HG02678 (cell line): ENCODE measurements around the gene IPCEF1.
"Not testable (repeated sequence)": the region's sequence is repeated elsewhere in the genome, so short reads cannot be mapped to it uniquely, and the experiment has no call there.

Source experiments
- ATAC-seq: cut with Tn5 transposase; IDR thresholded peaks from one replicate; pipeline ENCODE4 v1.9.1; 2021; ENCODE audit warnings: mild to moderate bottlenecking, moderate library complexity; ENCODE audit not compliant: unreplicated experiment

IPCEF1 gene

GRCh38 chr6:154341336-154341735, 15.3 kb downstream of the IPCEF1 start:
- ATAC-seq = no peak

DNA sequence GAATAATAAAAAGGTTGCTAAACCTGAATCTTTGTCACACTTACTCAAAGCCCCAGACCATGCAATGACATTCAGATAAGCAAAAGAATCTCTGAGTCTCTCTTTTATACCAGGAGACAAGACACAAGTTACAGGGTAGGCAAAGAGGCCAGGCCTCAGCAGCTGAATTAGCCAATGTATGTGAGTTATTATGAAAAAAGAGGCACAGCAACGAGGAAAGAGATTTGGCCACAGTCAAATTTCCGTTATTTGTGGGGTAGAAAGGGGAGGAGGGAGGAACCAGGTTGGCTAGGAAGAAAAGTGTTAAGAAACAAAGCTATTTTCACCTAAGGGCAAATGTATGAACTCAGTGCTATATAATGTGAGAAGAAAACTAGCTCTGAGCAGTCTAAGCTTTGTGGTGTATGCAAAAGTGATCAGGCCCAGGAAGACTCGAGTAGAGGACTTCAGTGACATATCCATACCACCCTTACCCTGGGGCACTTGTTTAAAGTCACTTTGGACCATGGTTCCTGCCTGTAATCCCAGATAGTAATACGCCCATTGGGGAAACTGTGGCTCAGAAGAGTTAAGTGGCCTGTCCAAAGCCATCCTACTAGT, 19.1 kb downstream of the IPCEF1 start:
- ATAC-seq = no peak

DNA sequence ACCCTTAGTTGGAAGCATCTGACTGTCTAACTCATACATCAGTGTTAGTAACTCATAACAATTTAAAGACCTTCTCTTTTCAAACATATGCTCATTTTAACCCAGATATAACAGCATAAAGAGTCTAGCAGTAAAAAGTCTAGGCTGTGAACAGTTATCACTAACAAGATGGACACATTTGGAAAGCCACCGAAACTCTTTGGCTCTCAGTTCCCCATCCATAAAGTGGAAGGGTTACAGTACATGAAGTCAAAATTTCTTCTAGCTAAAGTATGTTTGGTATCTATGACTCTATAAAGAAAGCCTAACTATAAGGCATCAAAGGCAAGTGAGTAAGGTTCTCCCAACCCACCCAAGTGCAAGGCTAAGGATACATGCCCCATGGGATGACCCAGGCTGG, 22.5 kb downstream of the IPCEF1 start:
- ATAC-seq = peak; percentile 51

DNA sequence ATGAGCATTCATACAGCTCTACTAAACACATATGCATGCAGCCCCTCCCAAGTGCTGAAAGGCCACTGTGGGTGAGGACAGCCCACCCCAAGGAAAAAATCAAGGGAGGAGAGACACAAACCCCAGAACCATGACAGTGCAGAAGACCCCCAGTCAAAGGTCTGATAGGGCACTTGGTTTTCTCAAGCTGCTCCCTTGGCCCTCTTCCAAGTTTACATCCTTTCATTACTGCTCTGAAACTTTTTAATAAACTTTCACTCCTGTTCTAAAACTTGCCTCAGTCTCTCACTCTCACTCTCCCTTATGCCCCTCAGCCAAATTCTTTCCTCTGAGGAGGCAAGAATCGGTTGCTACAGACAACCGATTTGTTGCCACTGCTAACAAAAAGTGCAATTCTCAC, 24.9 kb downstream of the IPCEF1 start:
- ATAC-seq = no peak

DNA sequence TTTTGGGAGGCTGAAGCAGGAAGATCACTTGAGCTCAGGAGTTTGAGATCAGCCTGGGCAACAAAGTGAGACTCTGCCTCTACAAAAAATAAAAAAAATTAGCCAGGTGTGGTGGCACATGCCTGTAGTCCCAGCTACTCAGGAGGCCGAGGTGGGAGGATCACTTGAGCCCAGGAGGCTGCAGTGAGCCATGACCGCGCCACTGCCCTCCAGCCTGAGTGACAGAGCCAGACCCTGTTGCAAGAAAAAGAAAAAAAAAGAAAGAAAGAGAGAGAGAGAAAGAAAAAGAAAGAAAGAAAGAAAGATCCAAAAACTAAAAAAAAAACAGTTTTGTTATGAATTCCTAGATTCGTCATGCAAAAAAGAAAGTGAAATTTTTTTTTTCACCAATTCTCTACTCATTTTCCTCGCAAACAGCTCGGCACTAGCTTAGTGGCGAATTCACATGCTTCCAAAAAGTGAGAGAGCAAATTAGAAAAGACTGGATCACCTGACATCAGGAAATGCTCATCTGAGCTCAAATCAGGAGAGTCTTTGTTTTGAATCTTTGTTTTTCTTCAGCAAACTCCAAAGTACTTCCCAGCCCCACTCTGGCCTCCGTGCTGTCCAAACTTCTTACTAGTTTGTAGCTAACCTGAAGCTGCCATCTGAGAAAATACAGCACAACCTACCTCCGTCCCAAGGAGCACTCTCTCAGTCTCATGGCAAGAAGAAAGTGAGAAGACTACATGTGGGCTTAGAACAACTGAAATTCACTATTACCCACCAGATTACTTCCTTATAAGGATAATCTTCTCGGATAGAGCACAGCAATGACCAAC, 27.0 kb downstream of the IPCEF1 start:
- no peak for ATAC-seq

DNA sequence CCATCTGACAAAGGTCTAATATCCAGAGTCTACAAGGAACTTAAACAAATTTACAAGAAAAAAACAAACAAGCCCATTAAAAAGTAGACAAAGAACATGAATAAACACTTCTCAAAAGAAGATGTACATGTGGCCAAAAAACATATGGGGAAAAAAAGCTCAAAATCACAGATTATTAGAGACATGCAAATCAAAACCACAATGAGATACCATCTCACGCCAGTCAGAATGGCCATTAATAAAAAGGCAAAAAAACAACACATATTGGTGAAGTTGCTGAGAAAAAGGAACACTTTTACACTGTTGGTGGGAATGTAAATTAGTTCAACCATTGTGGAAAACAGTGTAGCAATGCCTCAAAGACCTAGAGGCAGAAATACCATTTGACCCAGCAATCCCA, 29.3 kb downstream of the IPCEF1 start:
- not testable (repeated sequence) for ATAC-seq

DNA sequence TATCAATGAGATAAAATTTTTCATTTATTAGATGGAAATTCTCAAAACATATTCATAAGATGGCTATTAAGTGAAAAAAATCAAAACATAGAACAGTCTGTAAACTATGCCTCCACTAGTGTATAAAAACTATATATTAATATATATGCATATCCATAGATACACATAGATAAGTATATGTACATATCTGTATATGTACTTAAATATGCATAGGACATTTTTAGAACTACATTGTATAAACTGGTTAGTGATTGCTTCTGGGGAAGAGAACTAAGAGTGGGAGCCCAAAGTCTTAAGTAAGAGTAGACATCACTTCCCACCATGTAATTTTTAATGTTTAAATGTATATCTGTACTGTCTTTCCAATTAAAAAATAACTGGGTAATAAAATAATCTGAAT, 31.5 kb downstream of the IPCEF1 start:
- ATAC-seq = no peak

GRCh38 chr6:154320181-154320580, 36.4 kb downstream of the IPCEF1 start:
- no peak for ATAC-seq

DNA sequence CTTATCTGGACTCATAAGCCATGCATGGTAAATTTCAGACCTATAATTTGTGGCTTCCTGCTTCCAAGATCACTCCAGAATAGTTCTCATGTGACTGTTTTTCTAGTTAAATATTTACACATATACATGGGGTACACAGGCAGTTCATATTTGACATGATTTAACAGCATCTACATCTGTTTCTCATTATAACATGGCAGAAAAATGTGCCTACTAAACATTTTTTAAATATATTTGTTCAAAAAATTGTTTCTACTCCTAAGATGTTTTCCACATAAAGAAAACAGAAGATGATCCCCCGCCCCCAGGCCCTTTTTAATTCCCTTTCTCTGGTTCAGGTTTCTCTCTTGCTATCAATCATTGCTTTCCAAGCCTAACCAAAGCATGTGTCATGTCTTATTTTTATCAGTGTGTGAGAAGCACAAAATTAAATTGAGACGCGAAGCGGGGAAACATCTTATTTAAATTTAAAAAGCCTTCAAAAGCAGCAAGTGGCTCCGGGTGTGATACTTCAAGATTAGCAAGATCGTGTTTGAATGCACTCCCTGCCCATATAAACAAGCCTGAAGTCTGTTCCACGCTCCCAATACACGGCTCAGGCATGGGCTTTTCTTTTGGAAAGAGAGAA, 37.3 kb downstream of the IPCEF1 start:
- ATAC-seq = peak; percentile 56

GRCh38 chr6:154318721-154319120, 37.9 kb downstream of the IPCEF1 start:
- no peak for ATAC-seq

- ATAC-seq = no peak
These were observed 40.5 kb downstream of the IPCEF1 start for GRCh38 chr6:154316131-154316530.

DNA sequence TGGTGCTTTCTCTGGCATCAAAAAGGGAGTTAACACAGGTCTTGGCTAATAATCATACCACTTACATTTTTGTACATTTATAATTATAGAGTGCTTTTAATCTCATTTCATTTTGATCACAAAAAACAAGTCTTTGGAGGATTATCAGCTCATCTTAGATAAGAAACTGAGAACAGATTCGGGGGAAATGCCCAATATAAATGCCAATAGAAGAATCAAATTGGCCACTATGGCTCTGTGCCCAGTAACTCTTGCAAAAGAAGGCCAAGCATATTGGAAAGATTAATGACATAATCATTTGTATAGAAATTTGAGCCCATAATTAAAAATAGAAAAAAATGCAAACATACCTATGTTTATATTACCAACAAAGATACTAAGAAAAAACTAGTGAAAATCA, 42.5 kb downstream of the IPCEF1 start:
- ATAC-seq = no peak

DNA sequence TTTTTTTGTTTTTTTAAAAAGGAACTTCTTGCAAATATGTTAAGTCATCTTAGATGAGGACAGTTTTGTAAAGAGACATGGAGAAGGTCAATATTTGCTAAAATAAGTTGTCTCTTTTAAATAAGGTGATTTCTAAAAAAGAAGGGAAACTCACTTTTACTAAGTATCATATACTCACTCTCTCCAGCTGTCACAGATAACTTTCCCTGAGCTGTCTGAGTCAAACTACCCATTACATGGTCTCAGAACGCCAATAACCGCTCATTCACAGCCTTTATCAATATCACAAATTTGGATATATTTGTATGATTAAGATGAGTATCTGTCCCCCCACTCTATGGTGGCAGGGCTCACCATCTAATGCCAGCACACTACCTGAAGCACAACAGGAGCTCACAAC, 47.6 kb downstream of the IPCEF1 start:
- ATAC-seq = peak; percentile 30

DNA sequence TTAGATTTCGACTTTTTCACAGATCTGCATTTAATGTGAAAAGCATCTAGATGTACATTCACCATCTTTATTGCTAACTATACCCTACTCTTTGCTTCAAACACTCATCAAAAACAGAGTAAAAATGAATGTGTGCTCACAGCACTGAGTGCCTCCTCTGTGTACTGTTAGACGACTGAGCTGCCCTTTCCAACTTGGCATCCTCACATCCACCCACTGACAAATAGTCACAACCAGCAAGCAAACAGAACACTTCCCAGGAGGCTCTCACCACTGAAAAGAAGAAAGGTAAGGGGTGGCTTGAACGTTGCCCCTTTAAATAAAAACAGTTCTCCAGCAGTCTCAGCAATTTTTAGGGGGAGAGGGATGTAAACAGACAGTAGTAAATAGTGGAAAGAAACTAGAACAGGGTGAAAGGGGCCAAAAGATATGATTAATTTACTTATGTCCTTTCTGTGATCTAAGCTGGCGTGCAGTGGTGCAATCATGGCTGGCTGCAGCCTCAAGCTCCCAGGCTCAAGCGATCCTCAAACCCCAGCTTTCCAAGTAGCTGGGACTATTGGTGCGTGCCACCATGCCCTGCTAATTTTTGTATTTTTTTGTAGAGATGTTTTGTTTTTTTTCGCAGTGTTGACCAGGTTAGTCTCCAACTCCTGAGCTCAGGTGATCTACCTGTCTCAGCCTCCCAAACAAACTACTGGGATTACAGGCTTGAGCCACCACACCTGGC, 48.7 kb downstream of the IPCEF1 start:
- ATAC-seq = no peak

DNA sequence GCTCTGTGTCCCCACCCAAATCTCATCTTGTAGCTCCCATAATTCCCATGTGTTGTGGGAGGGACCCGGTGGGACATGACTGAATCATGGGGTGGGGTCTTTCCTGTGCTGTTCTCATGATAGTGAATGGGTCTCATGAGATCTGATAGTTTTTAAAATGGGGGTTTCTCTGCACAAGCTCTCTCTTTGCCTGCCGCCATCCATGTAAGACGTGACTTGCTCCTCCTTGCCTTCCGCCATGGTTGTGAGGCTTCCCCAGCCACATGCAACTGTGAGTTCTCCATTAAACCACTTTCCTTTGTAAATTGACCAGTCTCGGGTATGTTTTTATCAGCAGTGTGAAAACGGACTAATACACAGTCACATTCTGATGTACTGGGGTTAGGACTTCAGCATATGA, 49.5 kb downstream of the IPCEF1 start:
- not testable (repeated sequence) for ATAC-seq

GRCh38 chr6:154306696-154307095, 49.9 kb downstream of the IPCEF1 start:
- peak; percentile 75 for ATAC-seq

DNA sequence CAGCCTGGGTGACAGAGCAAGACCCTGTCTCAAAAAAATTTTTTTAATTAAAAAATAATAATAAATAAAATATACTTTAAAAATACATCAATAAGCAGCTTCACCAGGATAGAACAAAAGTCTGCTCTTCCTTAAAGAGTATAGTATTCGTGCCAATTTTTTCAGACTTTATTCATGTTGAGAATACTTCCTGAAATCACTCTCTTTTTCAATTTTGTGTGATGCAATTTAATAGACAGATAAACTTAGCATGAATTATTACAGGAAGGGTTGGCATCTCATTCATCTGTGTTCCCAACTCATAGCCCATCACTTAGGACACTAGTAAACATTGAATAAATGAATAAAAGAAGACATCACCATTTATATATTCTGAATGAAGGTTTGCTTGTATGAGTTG, 52.4 kb downstream of the IPCEF1 start:
- no peak for ATAC-seq

DNA sequence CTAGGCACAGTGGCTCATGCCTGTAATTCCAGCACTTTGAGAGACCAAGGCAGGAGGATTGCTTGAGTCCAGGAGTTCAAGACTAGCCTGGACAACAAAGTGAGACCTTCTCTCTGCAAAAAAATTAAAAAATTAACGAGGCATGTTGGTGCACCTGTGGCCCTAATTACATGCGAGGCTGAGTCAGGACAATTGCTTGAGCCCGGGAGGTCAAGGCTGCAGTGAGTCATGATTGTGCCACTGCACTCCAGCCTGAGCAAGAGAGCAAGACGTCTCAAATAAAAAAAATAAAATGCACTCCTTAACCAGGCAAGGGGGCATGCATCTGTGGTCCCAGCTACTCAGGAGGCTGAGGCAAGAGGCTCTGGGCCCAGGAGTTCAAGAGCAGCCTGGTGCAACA, 53.0 kb downstream of the IPCEF1 start:
- not testable (repeated sequence) for ATAC-seq

DNA sequence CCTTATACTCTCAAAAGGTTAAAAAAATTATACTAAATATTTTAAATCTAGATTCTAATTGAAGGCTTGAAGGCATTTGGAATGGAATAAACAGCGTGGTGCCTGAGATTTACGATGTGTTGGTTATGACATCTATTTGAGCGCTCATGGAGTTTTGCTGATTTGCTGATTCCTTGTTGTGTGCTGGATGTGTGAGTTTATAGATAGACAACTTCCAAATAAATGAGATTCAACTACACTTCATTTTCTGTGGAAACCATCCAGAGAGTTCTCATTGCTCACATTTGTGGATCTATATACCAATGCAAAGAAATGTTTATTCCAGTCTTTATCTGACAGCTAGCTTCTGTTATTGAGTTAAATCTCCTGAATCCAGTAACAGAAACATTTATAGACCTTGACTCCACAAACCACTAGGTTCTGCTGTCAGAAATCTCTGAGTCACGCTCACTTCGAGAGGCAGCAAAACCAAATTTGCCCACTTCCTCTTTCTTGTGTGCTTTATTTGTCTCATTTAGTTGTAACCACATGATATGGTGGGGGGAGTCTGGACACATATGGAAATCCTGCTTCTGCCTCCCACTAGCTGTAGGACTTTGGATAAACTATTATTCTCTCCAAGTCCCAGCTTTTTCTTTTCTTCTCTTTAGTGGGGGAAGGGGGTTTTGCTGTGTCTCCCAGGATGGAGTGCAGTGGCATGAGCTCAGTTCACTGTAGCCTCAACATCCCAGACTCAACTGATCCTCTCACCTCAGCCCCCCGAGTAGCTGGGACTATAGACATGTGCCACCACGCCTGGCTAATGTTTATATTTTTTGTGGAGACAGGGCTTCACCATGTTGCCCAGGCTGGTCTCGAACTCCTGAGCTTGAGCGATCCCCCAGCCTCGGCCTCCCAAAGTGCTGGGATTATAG, 54.5 kb downstream of the IPCEF1 start:
- ATAC-seq = peak; percentile 78

DNA sequence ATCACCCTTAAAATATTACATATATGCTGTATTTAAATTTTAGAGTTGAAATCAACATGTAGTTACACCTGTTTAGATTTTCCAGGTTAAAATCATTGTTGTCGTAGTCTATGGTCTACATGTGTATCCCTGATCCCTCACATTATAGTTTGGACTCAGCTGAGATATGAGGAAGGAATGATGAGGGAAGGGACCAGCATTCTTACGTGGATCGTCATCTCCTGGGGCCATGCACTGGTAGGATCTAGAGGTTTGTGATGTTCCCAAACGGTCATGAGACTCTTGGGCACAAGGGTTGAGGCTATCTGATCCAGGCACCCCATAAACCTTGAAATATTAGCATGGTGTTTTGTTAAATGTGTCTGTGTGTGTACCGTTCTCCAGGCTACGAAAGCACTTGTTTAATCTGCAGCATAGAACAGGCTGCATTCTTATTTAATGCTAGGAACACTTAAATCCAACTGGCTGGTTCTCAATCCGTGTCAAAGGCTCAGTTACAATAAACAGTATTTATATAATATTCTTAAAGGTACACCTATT, 55.4 kb downstream of the IPCEF1 start:
- ATAC-seq = no peak
